Ectodermal cell (in vitro differentiated cells): ENCODE results near the gene OSER1.
"Not testable (repeated sequence)": the region's sequence is repeated elsewhere in the genome, so short reads cannot be mapped to it uniquely, and the experiment has no call there.

Source experiments
- H3K27ac ChIP-seq: 2 replicates; pipeline ENCODE4 v1.7.0; 2013; ENCODE audit warnings: mild to moderate bottlenecking, low read depth, low read length; ENCODE audit not compliant: insufficient read depth, poor library complexity, severe bottlenecking
- H3K27me3 ChIP-seq: 2 replicates; pipeline ENCODE4 v1.7.0; 2013; ENCODE audit warnings: mild to moderate bottlenecking, low read length; ENCODE audit not compliant: insufficient read depth, control insufficient read depth, poor library complexity, severe bottlenecking
- H3K36me3 ChIP-seq: one replicate; pipeline ENCODE4 v1.7.0; 2013; ENCODE audit warnings: low read length; ENCODE audit not compliant: control insufficient read depth, insufficient read depth
- H3K4me1 ChIP-seq: one replicate; pipeline ENCODE4 v1.7.0; 2013; ENCODE audit warnings: low read length; ENCODE audit not compliant: control insufficient read depth, insufficient read depth
- H3K4me3 ChIP-seq: 2 replicates; pipeline ENCODE4 v1.7.0; 2013; ENCODE audit warnings: low read depth, low read length, control low read depth; ENCODE audit not compliant: insufficient read depth
- H3K9me3 ChIP-seq: 2 replicates; pipeline ENCODE4 v1.7.0; 2013; ENCODE audit warnings: mild to moderate bottlenecking, low read length, moderate library complexity; ENCODE audit not compliant: control insufficient read depth
- WGBS, 2 experiments: methylation state at CpG; one replicate each; pipeline ENCODE4 v1.1.7; 2013; ENCODE audit warnings: missing lambda C conversion rate in 2 of 2; 5-methylcytosine and 5-hydroxymethylcytosine counted together

OSER1 gene

DNA sequence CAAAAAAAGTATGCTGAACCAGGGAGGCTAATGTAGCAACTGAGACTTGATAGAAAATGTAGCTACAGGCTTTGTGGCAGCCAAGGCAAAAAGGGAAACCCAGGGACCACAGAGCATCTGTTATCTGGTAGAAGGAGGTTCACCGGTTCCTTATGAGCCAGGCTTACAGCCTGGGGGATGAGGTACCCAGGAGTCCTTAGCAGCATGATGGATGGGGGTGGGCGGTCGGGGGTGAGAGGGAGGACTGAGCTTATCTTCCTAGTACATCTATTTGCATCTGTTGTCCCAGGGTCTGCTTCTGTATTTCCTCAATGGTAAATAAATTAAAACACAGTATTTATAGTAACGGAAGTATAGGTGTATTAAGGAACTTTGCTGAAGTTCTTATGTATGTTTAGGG lies 35.4 kb upstream of the OSER1 start:
- no peak overlapping the region for H3K27ac ChIP-seq
- WGBS, 2 experiments: 76 to 83% methylated on average over 4 of the region's 4 CpGs
- H3K9me3 ChIP-seq: no peaks in the 10 kb centered on the region
- peaks cover 23% of the 10 kb centered on the region for H3K27me3 ChIP-seq
- H3K4me3 ChIP-seq: no peak overlapping the region
- H3K36me3 ChIP-seq: no peaks in the 10 kb centered on the region
- H3K4me1 ChIP-seq: peaks cover 4% of the 10 kb centered on the region

DNA sequence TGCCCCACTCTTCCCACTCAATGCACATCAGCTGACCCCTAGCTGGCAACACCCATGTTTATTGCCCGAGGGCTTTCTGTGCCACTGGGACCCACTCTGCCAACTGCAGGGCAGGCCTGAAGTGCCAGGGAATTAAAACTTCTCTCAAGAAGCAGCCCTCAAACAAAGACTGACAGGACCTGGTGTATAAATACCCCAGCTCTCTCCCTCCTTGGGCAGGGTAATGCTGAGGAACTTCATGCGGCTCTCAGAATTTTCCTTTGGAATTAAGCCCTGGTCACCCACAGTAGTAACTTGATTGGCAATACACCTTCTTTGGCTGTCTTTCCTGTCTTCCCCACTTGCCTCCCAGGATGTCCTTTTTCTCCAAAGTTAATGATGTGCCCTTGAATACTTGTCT lies 31.2 kb upstream of the OSER1 start:
- Histone ChIP-seq H3K4me1 (peaks cover 1% of the 10 kb centered on the region), H3K27ac (no peak overlapping the region), H3K27me3 (peaks cover 10% of the 10 kb centered on the region), H3K4me3 (no peak overlapping the region), H3K36me3 (no peaks in the 10 kb centered on the region), H3K9me3 (no peaks in the 10 kb centered on the region)
- 93 to 96% methylated on average over 2 of the region's 2 CpGs for WGBS, 2 experiments

DNA sequence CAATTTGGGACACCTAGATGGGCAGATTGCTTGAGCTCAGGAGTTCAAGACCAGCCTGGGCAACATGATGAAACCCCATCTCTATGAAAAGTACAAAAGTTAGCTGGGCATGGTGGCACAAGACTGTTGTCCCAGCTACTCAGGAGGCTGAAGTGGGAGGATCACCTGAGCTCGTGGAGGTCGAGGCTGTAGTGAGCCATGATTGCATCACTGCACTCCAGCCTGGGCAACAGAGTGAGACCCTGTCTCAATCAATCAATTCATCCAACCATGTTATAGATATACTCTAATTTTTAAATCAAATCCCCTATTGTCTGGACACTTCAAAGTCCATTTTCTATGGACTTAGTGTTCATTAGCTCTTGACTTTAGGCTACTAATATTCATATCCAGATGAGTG lies 26.3 kb upstream of the OSER1 start:
- not testable (repeated sequence) for H3K27me3 ChIP-seq, H3K27ac ChIP-seq, H3K9me3 ChIP-seq, H3K36me3 ChIP-seq, H3K4me3 ChIP-seq, H3K4me1 ChIP-seq
- 80 to 88% methylated on average over 2 of the region's 2 CpGs for WGBS, 2 experiments

DNA sequence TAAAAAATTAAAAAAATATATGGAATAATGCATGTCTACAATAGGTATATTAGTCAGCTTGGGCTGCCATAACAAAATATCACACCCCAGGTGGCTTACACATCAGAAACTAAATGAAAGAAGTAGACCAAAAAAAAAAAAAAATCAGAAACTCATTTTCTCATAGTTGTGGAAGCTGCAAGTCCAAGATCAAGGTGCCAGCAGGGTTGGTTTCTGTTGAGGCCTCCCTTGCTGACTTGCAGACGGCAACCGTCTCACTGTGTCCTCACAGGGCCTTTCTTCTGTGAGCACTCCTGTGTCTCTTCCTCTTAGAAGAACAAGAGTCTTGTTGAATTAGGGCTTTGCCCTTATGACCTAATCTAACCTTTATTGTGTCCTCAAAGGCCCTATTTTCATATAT lies 25.1 kb upstream of the OSER1 start:
- no peaks in the 10 kb centered on the region for H3K27me3 ChIP-seq
- 95 to 98% methylated on average over 2 of the region's 2 CpGs for WGBS, 2 experiments

DNA sequence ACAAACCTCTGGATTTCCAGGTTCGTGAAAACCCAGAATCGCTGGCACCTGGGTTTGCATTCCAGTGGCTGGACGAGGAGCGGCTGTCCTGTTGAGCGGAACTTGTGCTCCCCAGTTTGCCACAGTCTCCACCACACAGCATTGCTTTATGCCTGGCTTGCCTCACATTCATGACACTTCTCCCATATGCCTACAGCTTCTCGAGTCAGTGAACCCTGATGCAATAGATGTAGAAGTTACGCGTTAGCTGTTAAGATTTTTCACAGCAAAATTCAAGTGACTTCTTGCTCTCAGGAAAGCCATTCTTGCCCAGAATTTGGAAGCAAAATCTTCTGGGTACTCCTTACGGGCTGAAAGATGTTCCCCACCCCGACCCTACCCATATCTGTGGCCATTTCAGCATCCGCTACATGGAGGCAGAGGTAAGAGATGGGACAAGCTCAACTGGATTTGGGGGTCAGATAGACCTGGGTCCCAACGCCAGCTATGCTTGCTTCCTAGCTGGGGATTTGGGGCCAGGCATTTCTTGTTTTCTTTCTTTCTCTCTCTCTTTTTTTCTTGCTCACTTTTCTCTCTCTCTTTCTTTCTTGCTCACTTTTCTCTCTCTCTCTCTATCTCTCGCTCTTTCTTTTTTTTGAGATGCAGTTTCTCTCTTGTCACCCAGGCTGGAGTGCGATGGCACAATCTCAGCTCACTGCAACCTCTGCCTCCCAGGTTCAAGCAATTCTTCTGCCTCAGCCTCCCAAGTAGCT lies 24.2 kb upstream of the OSER1 start:
- Histone ChIP-seq H3K36me3 (no peaks in the 10 kb centered on the region), H3K4me1 (peaks cover 10% of the 10 kb centered on the region), H3K27me3 (no peaks in the 10 kb centered on the region), H3K9me3 (no peaks in the 10 kb centered on the region), H3K27ac (no peak overlapping the region), H3K4me3 (no peak overlapping the region)
- WGBS, 2 experiments: 92 to 93% methylated on average over 14 of the region's 14 CpGs

More for the DNA sequence above, 25.1 kb upstream of the OSER1 start:
- Histone ChIP-seq H3K36me3 (no peaks in the 10 kb centered on the region), H3K4me1 (peaks cover 10% of the 10 kb centered on the region), H3K4me3 (no peak overlapping the region), H3K27ac (no peak overlapping the region), H3K9me3 (no peaks in the 10 kb centered on the region)

DNA sequence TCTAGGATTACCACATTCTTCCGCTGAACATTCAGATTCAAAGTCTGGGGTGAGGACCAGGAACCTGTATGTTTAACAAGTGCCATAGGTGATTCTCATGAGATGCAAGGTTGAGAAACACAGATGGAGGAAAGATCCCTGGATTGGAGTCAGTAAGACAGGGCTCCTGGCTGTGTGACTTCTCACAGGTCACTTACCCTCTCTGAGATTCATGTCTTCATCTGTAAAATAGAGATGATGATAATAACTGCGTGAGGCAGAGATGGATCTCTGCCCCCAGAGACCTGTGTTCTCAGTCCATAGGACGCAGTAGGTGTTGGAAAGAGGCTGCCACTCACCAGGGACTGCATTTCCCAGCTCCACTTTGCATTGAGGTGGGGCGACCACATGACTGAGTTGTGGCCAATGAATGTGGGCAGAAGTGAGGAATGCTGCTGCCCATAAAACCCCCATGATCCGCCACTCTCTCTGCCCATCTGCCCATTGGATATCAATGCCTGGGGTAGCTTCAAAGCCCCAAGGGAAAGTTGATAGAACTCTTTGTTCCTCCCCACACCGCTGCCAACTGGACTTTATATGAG lies 23.0 kb upstream of the OSER1 start:
- H3K4me3 ChIP-seq: no peak overlapping the region
- no peaks in the 10 kb centered on the region for H3K9me3 ChIP-seq
- no peak overlapping the region for H3K27ac ChIP-seq
- 94% methylated on average over 6 of the region's 6 CpGs for WGBS, 2 experiments
- H3K36me3 ChIP-seq: no peaks in the 10 kb centered on the region
- no peaks in the 10 kb centered on the region for H3K27me3 ChIP-seq
- peaks cover 10% of the 10 kb centered on the region for H3K4me1 ChIP-seq

DNA sequence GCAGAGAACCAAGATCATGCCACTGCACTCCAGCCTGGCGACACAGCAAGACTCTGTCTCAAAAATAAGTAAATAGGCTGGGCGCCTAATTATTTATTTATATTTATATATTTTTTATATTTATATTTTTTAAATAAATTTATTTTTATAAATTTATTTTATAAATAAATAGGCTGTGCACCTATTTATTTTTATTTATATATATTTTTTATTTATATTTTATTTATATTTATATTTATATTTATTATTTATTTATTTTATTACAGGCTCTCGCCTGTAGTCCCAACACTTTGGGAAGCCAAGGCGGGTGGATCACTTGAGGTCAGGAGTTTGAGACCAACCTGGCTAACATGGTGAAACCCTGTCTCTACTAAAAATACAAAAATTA lies 21.9 kb upstream of the OSER1 start:
- H3K4me1 ChIP-seq: not testable (repeated sequence)

DNA sequence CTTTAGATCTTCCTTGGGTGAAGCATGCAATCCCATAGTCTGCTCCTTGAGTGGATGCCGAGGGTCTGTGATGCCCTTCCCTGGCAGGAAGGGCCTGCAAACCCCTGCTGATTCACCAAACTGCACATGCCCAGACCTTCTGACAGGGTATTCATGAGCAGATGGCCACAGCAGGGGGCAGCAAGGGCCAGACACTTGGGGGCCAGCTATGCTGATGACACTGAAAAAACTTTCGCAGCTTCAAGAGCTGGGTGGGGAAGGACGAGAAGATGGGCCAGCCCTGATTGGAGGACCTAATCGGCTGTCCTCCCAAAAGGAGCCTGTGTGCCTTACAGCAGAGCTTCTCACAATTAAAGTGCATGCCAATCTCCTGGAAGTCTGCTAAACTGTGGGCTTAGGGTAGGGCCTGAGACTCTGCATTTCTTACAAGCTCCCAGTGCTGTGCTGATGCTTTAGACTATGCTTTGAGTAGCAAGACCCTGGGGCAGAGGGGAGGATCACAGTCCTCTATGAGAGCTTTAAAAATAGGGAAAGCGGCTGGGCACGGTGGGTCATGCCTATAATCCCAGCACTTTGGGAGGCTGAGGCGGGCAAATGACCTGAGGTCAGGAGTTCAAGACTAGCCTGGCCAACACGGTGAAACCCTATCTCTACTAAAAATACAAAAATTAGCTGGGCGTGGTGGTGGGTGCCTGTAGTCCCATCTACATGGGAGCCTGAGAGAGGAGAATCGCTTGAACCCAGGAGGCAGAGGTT lies 21.3 kb upstream of the OSER1 start:
- Histone ChIP-seq H3K9me3 (no peaks in the 10 kb centered on the region), H3K27ac (no peak overlapping the region), H3K4me3 (no peak overlapping the region), H3K27me3 (no peaks in the 10 kb centered on the region), H3K36me3 (no peaks in the 10 kb centered on the region), H3K4me1 (peaks cover 10% of the 10 kb centered on the region)
- WGBS, 2 experiments: 66 to 73% methylated on average over 9 to 10 of the region's 10 CpGs

More for the DNA sequence above, 21.9 kb upstream of the OSER1 start:
- H3K9me3 ChIP-seq, H3K36me3 ChIP-seq, H3K27ac ChIP-seq, H3K4me3 ChIP-seq, H3K27me3 ChIP-seq: not testable (repeated sequence)
- WGBS, 2 experiments: 93 to 100% methylated on average over 1 to 3 of the region's 4 CpGs

DNA sequence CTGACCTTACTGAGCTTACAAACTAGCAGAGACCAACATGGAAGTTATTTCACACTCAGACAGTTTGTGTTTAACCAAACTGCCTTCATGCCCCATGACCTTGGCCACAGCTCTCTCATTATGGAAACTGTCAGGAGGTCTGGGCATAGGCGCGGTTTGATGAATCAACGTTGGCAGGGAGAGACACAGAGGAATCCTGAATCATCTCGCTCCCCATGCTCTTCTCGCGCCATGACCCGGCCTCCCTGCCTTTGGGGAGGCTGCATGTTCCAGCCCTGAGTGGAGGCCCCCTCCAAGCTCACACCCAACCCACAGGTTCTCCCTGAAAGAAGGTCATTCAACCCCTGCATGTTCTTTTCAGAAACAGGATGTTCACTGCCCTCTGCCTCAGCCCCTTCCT lies 20.6 kb upstream of the OSER1 start:
- no peak overlapping the region for H3K27ac ChIP-seq
- H3K4me1 ChIP-seq: peaks cover 10% of the 10 kb centered on the region
- WGBS, 2 experiments: 91% methylated on average over 7 of the region's 7 CpGs

DNA sequence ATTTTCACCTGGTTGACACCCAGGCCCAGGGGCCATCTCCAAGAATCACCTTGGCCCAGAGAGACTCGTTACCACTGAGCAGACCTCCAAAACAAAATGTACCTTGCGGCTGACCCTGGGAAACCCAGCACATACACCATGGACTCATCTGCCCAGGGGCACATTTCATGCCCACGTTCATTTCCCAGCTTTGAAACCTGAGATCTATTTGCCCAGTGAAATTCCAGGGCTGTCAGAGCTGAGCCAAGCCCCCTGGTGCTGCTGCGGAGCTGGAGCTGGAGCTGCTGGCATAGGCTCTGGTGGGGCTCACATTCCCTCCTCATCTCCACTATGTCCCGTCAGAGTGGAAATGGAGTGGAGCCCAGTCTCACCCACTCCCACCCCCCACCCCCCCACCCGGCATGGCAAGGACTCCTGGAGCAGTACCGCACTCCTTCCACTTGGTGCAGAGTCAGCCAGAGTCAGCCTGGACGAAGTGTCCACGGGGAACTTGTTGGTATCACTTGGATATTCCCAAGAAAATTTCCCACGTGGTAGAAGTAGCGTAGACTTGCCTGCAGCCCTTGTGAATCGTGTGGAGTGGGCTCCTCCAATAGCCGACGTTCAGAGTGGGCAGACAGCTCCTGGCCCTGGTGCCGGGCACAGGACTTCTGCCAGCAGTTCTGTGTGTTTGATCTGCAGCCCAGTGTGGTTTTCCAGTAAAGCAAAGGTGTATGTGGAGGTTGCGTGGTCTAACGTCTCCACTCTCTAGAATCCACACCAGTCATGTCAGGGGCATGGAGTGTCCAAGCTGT lies 18.1 kb upstream of the OSER1 start:
- H3K27me3 ChIP-seq: no peaks in the 10 kb centered on the region
- H3K9me3 ChIP-seq: no peaks in the 10 kb centered on the region
- H3K4me3 ChIP-seq: no peak overlapping the region
- 79 to 82% methylated on average over 16 of the region's 17 CpGs for WGBS, 2 experiments
- no peak overlapping the region for H3K27ac ChIP-seq
- H3K36me3 ChIP-seq: no peaks in the 10 kb centered on the region
- peaks cover 10% of the 10 kb centered on the region for H3K4me1 ChIP-seq

More for the DNA sequence above, 20.6 kb upstream of the OSER1 start:
- Histone ChIP-seq H3K36me3 (no peaks in the 10 kb centered on the region), H3K4me3 (no peak overlapping the region), H3K9me3 (no peaks in the 10 kb centered on the region), H3K27me3 (no peaks in the 10 kb centered on the region)
